Body of pancreas (tissue), 4 donors: ENCODE results near the gene GOLGA6A. TPM values are rescaled to one million over a fixed set of nuclear protein-coding genes. Genes with fewer than 3 reads are reported as not detected.
A peak's percentile ranks its signal among the peaks of the same experiment; 100 is the strongest.
"Not testable (repeated sequence)": the region's sequence is repeated elsewhere in the genome, so short reads cannot be mapped to it uniquely, and the experiment has no call there.

Experiments
- ATAC-seq: fragments of 150-250 bp; one replicate; pipeline ENCODE4 v1.9.1; 2016
- DNase-seq, 4 donors: peaks; one replicate each; pipeline ENCODE4 v3.0.0-alpha.2; 2019
- H3K27ac ChIP-seq, 4 donors: fragments of 200-600 bp; sonication (generic); 1 replicate in 3 of 4; 2 replicates in 1 of 4; pipeline versions ENCODE4 v1.5.1 to v1.6.1; 2016 to 2019; ENCODE audit warnings: mild to moderate bottlenecking in 1 of 4, mixed read lengths in 1 of 4, moderate library complexity in 1 of 4
- H3K27me3 ChIP-seq, 2 donors: fragments of 200-600 bp; sonication (generic); one replicate each; pipeline ENCODE4 v1.6.0; 2016; ENCODE audit warnings: mild to moderate bottlenecking in 1 of 2
- H3K36me3 ChIP-seq, 2 donors: fragments of 200-600 bp; sonication (generic); replicated peaks in 1 of 2; 2 replicates each; pipeline ENCODE4 v1.5.1; 2016; ENCODE audit warnings: low read depth in 2 of 2; ENCODE audit not compliant: insufficient read depth in 1 of 2
- H3K4me1 ChIP-seq: fragments of 200-600 bp; sonication (generic); one replicate; pipeline ENCODE4 v1.6.0; 2016
- H3K4me3 ChIP-seq, 2 donors: fragments of 200-600 bp; sonication (generic); 1 replicate in 1 of 2; 2 replicates in 1 of 2; pipeline ENCODE4 v1.5.1; 2016 to 2019
- H3K9me3 ChIP-seq, 3 donors: fragments of 200-600 bp; sonication (generic); 1 replicate in 2 of 3; 2 replicates in 1 of 3; pipeline ENCODE4 v1.5.1; 2016
- POLR2A ChIP-seq, 3 donors: fragments of 450-650 bp; IDR thresholded peaks; one replicate each; pipeline ENCODE4 v1.6.1; 2016; ENCODE audit warnings: antibody characterized with exemption in 3 of 3, mild to moderate bottlenecking in 2 of 3
- WGBS, 2 donors: methylation state at CpG; one replicate each; pipeline ENCODE4 v1.1.5; 2017; 5-methylcytosine and 5-hydroxymethylcytosine counted together
- intact Hi-C: fragments of 100-400 bp; cut with DNase I; formaldehyde crosslinking; loops from one replicate; pipeline ENCODE4 v1.15.1; 2023
- total RNA-seq, 2 donors: library from RNA; depleted of rRNA; stranded (reverse); fragments of >200 nt; gene quantifications; one replicate each; pipeline ENCODE4 v1.1.0, GENCODE V29; 2016
- TF ChIP-seq, protein P1 (sequence below), 7 experiments: fragments of 450-650 bp in 4 of 7; fragments of 200-600 bp in 3 of 7; sonication (generic) in 3 of 7; IDR thresholded peaks; one replicate each; pipeline ENCODE4 v1.5.1; 2016 to 2019; ENCODE audit warnings: antibody characterized with exemption in 7 of 7

The GOLGA6A gene
- total RNA-seq, 2 donors from 2014 or later, result not detected

DNA sequence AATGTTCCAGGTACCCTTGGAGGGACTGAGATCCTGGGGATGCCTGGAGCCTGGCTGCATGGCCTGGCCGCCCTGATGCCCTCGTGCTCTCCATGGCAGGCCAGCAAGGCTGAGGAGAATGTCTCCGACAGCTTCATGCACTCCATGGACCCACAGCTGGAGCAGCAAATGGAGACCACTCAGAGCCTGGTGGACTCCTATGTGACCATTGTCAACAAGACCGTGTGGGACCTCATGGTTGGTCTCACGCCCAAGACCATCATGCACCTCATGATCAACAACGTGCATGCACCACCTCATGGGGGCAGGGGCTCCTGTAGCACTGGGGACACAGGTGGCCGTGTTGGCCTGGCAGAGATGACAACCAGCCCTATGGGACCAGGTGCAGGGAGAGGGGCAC, 19.7 kb downstream of the GOLGA6A start:
- DNase-seq (peak in 1 of 4 donors; percentile 7), ATAC-seq (no peak)
- H3K36me3 ChIP-seq, result no peaks in the 10 kb centered on the region
- H3K4me3 ChIP-seq, result no peak overlapping the region
- no peak for TF ChIP-seq POLR2A (IDR thresholded peaks at IDR 0.05)
- TF ChIP-seq, protein P1, sequence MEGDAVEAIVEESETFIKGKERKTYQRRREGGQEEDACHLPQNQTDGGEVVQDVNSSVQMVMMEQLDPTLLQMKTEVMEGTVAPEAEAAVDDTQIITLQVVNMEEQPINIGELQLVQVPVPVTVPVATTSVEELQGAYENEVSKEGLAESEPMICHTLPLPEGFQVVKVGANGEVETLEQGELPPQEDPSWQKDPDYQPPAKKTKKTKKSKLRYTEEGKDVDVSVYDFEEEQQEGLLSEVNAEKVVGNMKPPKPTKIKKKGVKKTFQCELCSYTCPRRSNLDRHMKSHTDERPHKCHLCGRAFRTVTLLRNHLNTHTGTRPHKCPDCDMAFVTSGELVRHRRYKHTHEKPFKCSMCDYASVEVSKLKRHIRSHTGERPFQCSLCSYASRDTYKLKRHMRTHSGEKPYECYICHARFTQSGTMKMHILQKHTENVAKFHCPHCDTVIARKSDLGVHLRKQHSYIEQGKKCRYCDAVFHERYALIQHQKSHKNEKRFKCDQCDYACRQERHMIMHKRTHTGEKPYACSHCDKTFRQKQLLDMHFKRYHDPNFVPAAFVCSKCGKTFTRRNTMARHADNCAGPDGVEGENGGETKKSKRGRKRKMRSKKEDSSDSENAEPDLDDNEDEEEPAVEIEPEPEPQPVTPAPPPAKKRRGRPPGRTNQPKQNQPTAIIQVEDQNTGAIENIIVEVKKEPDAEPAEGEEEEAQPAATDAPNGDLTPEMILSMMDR (IDR thresholded peaks at IDR 0.05), result no peak
- no peaks in the 10 kb centered on the region for H3K27me3 ChIP-seq
- H3K27ac ChIP-seq, result no peak overlapping the region
- WGBS, 2 donors, result 86% methylated on average over 7 of the region's 7 CpGs; no CpG with 5 or more reads in 1 of the 2 donors
- no peaks in the 10 kb centered on the region for H3K9me3 ChIP-seq
- H3K4me1 ChIP-seq, result peaks cover 20% of the 10 kb centered on the region
- intact Hi-C loops, result no loop called here

DNA sequence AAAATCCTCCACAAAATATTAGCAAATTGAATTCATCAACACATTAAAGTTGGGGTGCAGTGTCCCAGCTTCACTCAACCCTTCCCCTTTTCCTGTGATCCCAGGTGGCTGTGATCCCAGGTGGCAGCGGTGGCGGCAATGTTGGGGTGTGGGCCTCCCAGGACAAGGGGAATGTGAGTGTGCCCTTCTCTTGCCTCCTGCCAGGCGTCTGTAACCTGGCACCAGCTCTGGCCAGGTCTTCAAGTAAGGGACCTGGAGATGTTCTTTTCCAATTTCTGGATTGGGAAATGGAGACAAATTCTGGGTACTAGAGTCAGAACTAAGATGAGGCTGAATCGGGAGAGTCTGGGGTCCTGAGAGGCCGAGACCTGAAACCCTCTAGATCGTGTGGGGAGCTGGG, 20.1 kb downstream of the GOLGA6A start:
- Histone ChIP-seq H3K27me3 (no peaks in the 10 kb centered on the region), H3K9me3 (no peaks in the 10 kb centered on the region), H3K4me1 (peaks cover 20% of the 10 kb centered on the region), H3K27ac (no peak overlapping the region), H3K36me3 (no peaks in the 10 kb centered on the region), H3K4me3 (no peak overlapping the region)
- ATAC-seq (no peak), DNase-seq (no peak)
- TF ChIP-seq, protein P1 (IDR thresholded peaks at IDR 0.05), result no peak
- no peak for TF ChIP-seq POLR2A (IDR thresholded peaks at IDR 0.05)
- intact Hi-C loops, result no loop called here
- 90 to 93% methylated on average over 5 to 6 of the region's 6 CpGs for WGBS, 2 donors

DNA sequence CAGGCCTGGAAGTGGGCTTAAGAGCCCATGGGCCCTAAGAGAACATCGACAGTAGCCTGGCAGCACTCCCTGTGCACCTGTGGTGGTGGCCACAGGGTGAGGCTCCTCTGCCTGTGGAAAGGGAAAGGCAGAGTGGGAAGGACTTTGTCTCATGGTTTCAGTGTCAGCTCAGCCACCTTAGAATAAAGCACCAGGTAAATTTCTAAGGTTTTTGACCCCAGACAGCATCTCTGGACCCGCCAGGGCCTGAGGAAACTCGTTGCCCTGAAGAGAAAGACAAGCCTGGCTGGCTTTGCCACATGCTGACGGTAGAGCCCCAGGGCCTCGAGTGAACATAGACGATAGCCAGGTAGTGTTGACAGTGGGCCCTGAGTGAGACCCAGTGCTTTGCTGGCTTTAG, 22.1 kb downstream of the GOLGA6A start:
- DNase-seq (no peak), ATAC-seq (no peak)
- H3K4me1 ChIP-seq, result peaks cover 14% of the 10 kb centered on the region
- intact Hi-C loops, result no loop called here
- no peak overlapping the region for H3K27ac ChIP-seq
- H3K27me3 ChIP-seq, result no peaks in the 10 kb centered on the region
- 86 to 90% methylated on average over 6 of the region's 6 CpGs for WGBS, 2 donors
- no peaks in the 10 kb centered on the region for H3K9me3 ChIP-seq
- TF ChIP-seq POLR2A (IDR thresholded peaks at IDR 0.05), result no peak
- TF ChIP-seq, protein P1 (IDR thresholded peaks at IDR 0.05), result no peak
- no peaks in the 10 kb centered on the region for H3K36me3 ChIP-seq
- H3K4me3 ChIP-seq, result no peak overlapping the region

DNA sequence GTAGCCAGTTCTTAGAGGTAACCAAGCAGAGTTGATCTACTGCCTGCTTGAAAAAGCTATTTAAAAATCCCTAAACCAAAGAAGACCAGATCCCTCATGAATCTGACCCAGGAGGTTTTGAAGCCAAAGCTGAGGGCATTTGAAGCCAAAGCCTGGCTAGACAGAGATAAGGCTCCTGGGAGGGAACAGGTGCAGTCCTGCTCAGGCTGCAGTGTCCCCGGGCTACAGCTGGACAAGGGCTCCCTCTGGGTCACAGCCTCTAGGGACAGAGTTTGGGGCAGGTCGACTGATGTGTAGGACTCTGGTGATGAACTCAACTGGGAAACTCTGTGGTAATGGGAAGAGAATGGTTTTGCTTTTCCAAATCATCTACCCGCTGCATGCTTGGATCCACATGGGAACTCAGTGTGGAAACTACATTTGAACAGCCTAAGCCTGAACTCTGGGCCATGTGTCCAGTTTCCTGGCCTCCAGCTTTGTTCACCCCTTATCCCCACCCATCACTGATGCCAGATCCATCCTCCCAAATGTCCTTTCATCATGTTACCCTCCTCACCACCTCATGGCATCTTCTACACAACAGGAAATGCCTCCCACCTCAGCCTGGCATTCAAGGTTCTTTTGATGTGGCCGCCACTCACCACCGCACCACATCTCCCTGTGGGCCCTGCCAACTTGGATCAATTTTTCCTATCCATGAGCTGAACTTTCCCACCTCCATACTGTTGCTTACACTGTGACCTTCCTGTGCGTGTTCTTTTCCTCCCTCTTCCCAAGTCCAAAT, 23.1 kb downstream of the GOLGA6A start:
- H3K9me3 ChIP-seq, intact Hi-C loops, H3K4me1 ChIP-seq, H3K4me3 ChIP-seq, H3K27ac ChIP-seq, H3K36me3 ChIP-seq, H3K27me3 ChIP-seq, ATAC-seq: not testable (repeated sequence)
- 59 to 77% methylated on average over 6 of the region's 6 CpGs for WGBS, 2 donors
- peak; percentile 22 to 66 (median 33) for DNase-seq

DNA sequence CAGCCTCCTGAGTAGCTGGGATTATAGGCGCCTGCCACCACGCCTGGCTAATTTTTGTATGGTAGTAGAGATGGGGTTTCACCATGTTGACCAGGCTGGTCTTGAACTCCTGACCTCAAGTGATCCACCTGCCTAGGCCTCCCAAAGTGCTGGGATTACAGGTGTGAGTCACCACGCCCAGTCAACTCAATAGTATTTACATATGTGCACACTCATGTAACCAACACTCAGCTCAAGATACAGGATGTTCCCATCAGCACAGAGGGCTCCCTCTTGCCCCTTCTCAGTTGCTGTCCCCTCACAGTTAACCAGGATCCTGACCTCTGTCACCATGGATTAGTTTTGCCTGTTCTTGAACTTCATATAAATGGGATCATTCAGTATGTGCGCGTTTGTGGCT, 26.0 kb downstream of the GOLGA6A start:
- H3K27ac ChIP-seq, H3K36me3 ChIP-seq, H3K4me3 ChIP-seq, DNase-seq, H3K9me3 ChIP-seq, H3K27me3 ChIP-seq, ATAC-seq, intact Hi-C loops: not testable (repeated sequence)
- 92 to 93% methylated on average over 5 of the region's 5 CpGs for WGBS, 2 donors
- H3K4me1 ChIP-seq, result peaks cover 19% of the 10 kb centered on the region

DNA sequence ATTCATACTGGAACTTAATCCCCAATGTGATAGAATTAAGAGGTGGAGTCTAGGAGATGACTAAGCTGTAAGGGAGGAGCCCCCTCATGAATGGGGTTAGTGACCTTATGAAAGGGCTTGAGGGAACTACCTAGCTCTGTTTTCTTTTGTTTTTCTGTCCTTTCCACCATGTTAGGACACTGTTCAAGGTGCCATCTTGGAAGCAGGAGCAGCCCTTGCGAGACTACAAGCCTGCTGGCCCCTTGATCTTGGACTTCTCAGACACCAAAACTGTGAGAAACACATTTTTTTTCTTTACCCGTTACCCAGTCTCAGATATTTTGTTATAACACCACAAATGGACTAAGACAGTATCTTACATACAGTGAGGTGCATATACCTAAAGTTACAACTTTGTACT, 26.5 kb downstream of the GOLGA6A start:
- 79 to 84% methylated on average over 2 of the region's 2 CpGs for WGBS, 2 donors
- intact Hi-C loops, result no loop called here
- no peak for TF ChIP-seq POLR2A (IDR thresholded peaks at IDR 0.05)
- TF ChIP-seq, protein P1 (IDR thresholded peaks at IDR 0.05), result no peak
- H3K27ac ChIP-seq, result no peak overlapping the region
- ATAC-seq, result no peak
- no peaks in the 10 kb centered on the region for H3K36me3 ChIP-seq
- H3K9me3 ChIP-seq, result no peaks in the 10 kb centered on the region
- H3K4me1 ChIP-seq, result peaks cover 21% of the 10 kb centered on the region
- H3K27me3 ChIP-seq, result no peaks in the 10 kb centered on the region
- no peak for DNase-seq
- H3K4me3 ChIP-seq, result no peak overlapping the region
